Activated naive CD8-positive, alpha-beta T cell (primary cell): ENCODE results near the gene CXXC1.
A peak's percentile ranks its signal among the peaks of the same experiment; 100 is the strongest.
"Not testable (repeated sequence)": the region's sequence is repeated elsewhere in the genome, so short reads cannot be mapped to it uniquely, and the experiment has no call there.

Source experiments
- H3K27ac Mint-ChIP-seq: one replicate; pipeline ENCODE4 v1.8.0; 2021; ENCODE audit warnings: mixed read lengths
- H3K27me3 Mint-ChIP-seq: one replicate; pipeline ENCODE4 v1.8.0; 2021; ENCODE audit warnings: mixed read lengths
- H3K36me3 Mint-ChIP-seq: one replicate; pipeline ENCODE4 v1.8.0; 2021; ENCODE audit warnings: mixed read lengths
- H3K4me1 Mint-ChIP-seq: one replicate; pipeline ENCODE4 v1.8.0; 2021; ENCODE audit warnings: low read depth, mixed read lengths
- H3K4me3 Mint-ChIP-seq: one replicate; pipeline ENCODE4 v1.8.0; 2021; ENCODE audit warnings: mild to moderate bottlenecking, mixed read lengths
- H3K9me3 Mint-ChIP-seq: one replicate; pipeline ENCODE4 v1.8.0; 2021; ENCODE audit warnings: low read depth, mixed read lengths

Gene CXXC1

GRCh38 chr18:50287441-50288347, at the start of gene CXXC1:
Gene CXXC1 (minus strand): TSS chr18:50287692. CDS start chr18:50287589, 103 bp downstream.
- Mint-ChIP-seq H3K4me3 (peak within 1 kb of the TSS; percentile 99), H3K27me3 (no peaks in the 10 kb centered on the region), H3K9me3 (no peaks in the 10 kb centered on the region), H3K36me3 (peaks cover 14% of the 10 kb centered on the region), H3K27ac (peak within 1 kb of the TSS; percentile 97), H3K4me1 (peaks cover 23% of the 10 kb centered on the region)

DNA sequence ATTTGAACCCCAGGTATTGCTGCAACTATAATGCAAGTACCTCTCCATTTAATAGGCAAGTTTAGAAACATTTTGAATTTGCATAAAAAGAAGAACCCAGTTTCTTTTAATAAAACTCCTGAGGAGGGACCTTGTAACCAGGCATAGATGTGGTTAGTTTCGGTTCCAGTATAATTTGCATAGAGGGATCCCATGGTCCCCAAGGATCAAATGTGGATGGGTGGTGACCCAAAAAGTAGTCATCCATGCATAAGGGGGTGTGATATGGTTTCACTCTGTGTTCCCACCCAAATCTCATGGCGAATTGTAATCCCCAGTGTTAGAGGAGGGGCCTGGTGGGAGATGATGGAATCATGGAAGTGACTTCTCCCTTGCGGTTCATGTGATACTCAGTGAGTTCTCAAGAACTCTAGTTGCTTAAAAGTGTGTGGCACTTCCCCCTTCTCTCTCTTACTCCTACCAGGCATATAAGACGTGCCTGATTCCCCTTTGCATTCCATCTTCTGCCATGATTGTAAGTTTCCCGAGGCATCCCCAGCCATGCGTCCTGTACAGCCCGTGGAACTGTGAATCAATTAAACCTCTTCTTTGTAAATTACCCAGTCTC, 47.2 kb upstream of the CXXC1 start:
- Mint-ChIP-seq H3K4me3 (no peak overlapping the region), H3K27me3 (peaks cover 2% of the 10 kb centered on the region), H3K27ac (no peak overlapping the region), H3K9me3 (no peaks in the 10 kb centered on the region), H3K4me1 (no peaks in the 10 kb centered on the region), H3K36me3 (peaks cover 2% of the 10 kb centered on the region)

- H3K9me3 Mint-ChIP-seq: no peaks in the 10 kb centered on the region
- no peak overlapping the region for H3K27ac Mint-ChIP-seq
- H3K4me3 Mint-ChIP-seq: no peak overlapping the region
- peaks cover 2% of the 10 kb centered on the region for H3K36me3 Mint-ChIP-seq
- H3K4me1 Mint-ChIP-seq: no peaks in the 10 kb centered on the region
- H3K27me3 Mint-ChIP-seq: peaks cover 5% of the 10 kb centered on the region
These were observed 44.2 kb upstream of the CXXC1 start for GRCh38 chr18:50331691-50332090.

DNA sequence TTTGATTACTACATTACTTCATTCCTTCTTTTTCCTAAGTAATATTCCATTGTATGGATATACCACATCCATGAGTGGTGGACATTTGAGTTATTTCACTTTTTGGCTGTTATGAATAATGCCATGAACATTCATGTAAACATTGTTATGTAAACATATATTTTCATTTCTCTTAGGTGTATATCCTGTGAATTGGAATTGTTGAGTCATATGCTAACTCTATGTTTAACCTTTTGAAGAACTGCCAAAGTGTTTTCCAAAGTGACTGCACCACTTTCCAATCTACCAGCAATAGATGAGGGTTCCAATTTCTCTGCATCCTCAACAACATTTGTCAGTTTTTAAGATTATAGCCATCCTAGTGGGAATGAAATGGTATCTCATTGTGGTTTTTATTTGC, 42.7 kb upstream of the CXXC1 start:
- Mint-ChIP-seq H3K27me3 (peaks cover 6% of the 10 kb centered on the region), H3K9me3 (no peaks in the 10 kb centered on the region), H3K4me3 (no peak overlapping the region), H3K36me3 (peaks cover 2% of the 10 kb centered on the region), H3K27ac (no peak overlapping the region), H3K4me1 (no peaks in the 10 kb centered on the region)

GRCh38 chr18:50327983-50328382, 40.5 kb upstream of the CXXC1 start:
- Mint-ChIP-seq H3K36me3 (peaks cover 2% of the 10 kb centered on the region), H3K27me3 (peaks cover 6% of the 10 kb centered on the region), H3K9me3 (no peaks in the 10 kb centered on the region), H3K4me1 (no peaks in the 10 kb centered on the region), H3K4me3 (no peak overlapping the region), H3K27ac (no peak overlapping the region)

- Mint-ChIP-seq H3K27me3 (no peaks in the 10 kb centered on the region), H3K4me3 (peak overlapping the region; percentile 56), H3K36me3 (no peaks in the 10 kb centered on the region), H3K4me1 (peaks cover 14% of the 10 kb centered on the region), H3K27ac (peak overlapping the region; percentile 41), H3K9me3 (no peaks in the 10 kb centered on the region)
These were observed 33.2 kb upstream of the CXXC1 start for GRCh38 chr18:50320719-50321118.

GRCh38 chr18:50315100-50315871, 27.8 kb upstream of the CXXC1 start:
- Mint-ChIP-seq H3K4me1 (peaks cover 6% of the 10 kb centered on the region), H3K27ac (no peak overlapping the region), H3K36me3 (no peaks in the 10 kb centered on the region), H3K9me3 (no peaks in the 10 kb centered on the region), H3K27me3 (peaks cover 4% of the 10 kb centered on the region), H3K4me3 (no peak overlapping the region)

DNA sequence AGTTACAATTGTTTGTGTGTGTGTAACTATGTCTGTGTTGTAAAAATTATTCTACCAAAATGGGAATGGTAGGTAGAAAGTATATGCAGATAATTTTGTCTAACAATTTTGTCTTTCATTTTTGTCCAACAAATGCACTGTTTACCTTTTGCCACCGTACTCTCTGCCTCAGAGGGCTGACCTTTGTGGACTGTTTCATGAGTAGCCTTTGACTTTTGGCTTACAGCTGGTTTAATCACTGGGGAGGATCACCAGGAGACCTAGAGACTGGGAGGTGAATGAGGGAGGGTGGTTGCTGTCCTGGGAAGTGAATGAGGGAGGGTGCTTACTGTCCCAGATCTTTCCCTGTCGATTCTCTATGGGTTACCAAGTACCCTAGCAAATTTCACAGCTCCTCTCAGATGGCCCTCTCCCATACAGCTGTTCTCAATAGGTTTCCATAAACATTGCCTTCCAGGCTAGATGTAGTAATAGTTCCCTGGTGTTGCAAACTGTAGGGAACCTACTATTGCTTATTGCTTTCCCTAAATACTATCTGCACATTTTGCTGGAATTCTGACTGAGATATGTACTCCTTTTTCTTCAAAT, 26.5 kb upstream of the CXXC1 start:
- H3K27ac Mint-ChIP-seq: no peak overlapping the region
- H3K9me3 Mint-ChIP-seq: no peaks in the 10 kb centered on the region
- no peaks in the 10 kb centered on the region for H3K4me1 Mint-ChIP-seq
- peaks cover 4% of the 10 kb centered on the region for H3K27me3 Mint-ChIP-seq
- H3K4me3 Mint-ChIP-seq: no peak overlapping the region
- no peaks in the 10 kb centered on the region for H3K36me3 Mint-ChIP-seq

- no peak overlapping the region for H3K4me3 Mint-ChIP-seq
- peaks cover 4% of the 10 kb centered on the region for H3K27me3 Mint-ChIP-seq
- H3K9me3 Mint-ChIP-seq: no peaks in the 10 kb centered on the region
- H3K4me1 Mint-ChIP-seq: peaks cover 1% of the 10 kb centered on the region
- no peak overlapping the region for H3K27ac Mint-ChIP-seq
- H3K36me3 Mint-ChIP-seq: no peaks in the 10 kb centered on the region
These were observed 25.6 kb upstream of the CXXC1 start for GRCh38 chr18:50313031-50313607.

GRCh38 chr18:50312296-50313030, 25.0 kb upstream of the CXXC1 start:
- H3K27ac Mint-ChIP-seq: no peak overlapping the region
- H3K36me3 Mint-ChIP-seq: no peaks in the 10 kb centered on the region
- H3K27me3 Mint-ChIP-seq: peaks cover 4% of the 10 kb centered on the region
- no peak overlapping the region for H3K4me3 Mint-ChIP-seq
- peaks cover 7% of the 10 kb centered on the region for H3K4me1 Mint-ChIP-seq
- no peaks in the 10 kb centered on the region for H3K9me3 Mint-ChIP-seq

- H3K27me3 Mint-ChIP-seq: peaks cover 4% of the 10 kb centered on the region
- H3K36me3 Mint-ChIP-seq: no peaks in the 10 kb centered on the region
- H3K4me3 Mint-ChIP-seq: no peak overlapping the region
- peaks cover 12% of the 10 kb centered on the region for H3K4me1 Mint-ChIP-seq
- H3K9me3 Mint-ChIP-seq: no peaks in the 10 kb centered on the region
- H3K27ac Mint-ChIP-seq: no peak overlapping the region
These were observed 24.2 kb upstream of the CXXC1 start for GRCh38 chr18:50311650-50312049.

DNA sequence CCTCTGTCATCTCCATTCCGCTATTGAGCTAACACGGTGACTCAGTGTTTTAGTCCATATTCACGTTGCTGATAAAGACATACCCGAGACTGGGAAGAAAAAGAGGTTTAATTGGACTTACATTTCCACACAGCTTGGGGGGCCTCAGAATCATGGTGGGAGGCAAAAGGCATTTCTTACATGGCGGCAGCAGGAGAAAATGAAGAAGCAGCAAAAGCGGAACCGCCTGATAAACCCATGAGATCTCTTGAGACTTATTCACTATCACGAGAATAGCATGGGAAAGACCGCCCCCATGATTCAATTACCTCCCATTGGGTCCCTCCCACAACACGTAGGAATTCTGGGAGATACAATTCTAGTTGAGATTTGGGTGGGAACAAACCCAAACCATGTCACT, 22.6 kb upstream of the CXXC1 start:
- no peaks in the 10 kb centered on the region for H3K9me3 Mint-ChIP-seq
- H3K27me3 Mint-ChIP-seq: peaks cover 5% of the 10 kb centered on the region
- H3K4me1 Mint-ChIP-seq: peaks cover 12% of the 10 kb centered on the region
- H3K36me3 Mint-ChIP-seq: peaks cover 3% of the 10 kb centered on the region
- H3K27ac Mint-ChIP-seq: no peak overlapping the region
- H3K4me3 Mint-ChIP-seq: no peak overlapping the region

- not testable (repeated sequence) for H3K4me3 Mint-ChIP-seq, H3K27ac Mint-ChIP-seq, H3K27me3 Mint-ChIP-seq, H3K36me3 Mint-ChIP-seq, H3K9me3 Mint-ChIP-seq
- peaks cover 12% of the 10 kb centered on the region for H3K4me1 Mint-ChIP-seq
These were observed 21.4 kb upstream of the CXXC1 start for GRCh38 chr18:50308851-50309250.
